CD14-positive monocyte (primary cell): ENCODE measurements around the gene STRIP1. TPM values are rescaled to one million over a fixed set of nuclear protein-coding genes. Genes with fewer than 3 reads are reported as not detected.

ENCODE experiments used
- DNase-seq, 3 donors: peaks; one replicate each; pipeline ENCODE4 v3.0.0-alpha.2; 2011 to 2022
- H2AFZ ChIP-seq: 2 replicates; pipeline ENCODE4 v1.6.0; 2012; ENCODE audit warnings: mild to moderate bottlenecking, low read depth, low read length, inconsistent platforms; ENCODE audit not compliant: insufficient read depth, poor library complexity, severe bottlenecking
- H3K27ac ChIP-seq, 2 donors: 1 replicate in 1 of 2; 2 replicates in 1 of 2; pipeline ENCODE4 v1.5.1; 2012 to 2013; ENCODE audit warnings: low read length in 2 of 2, control low read depth in 1 of 2, inconsistent platforms in 1 of 2, low read depth in 1 of 2, mild to moderate bottlenecking in 1 of 2
- H3K27me3 ChIP-seq, 2 donors: one replicate each; pipeline versions ENCODE4 v1.6.0 to v1.6.1; 2011 to 2013; ENCODE audit warnings: low read length in 2 of 2; ENCODE audit not compliant: control insufficient read depth in 2 of 2, insufficient read depth in 2 of 2
- H3K36me3 ChIP-seq, 2 donors: replicated peaks in 1 of 2; 1 replicate in 1 of 2; 2 replicates in 1 of 2; pipeline versions ENCODE4 v1.5.1 to v1.6.1; 2012 to 2013; ENCODE audit warnings: low read length in 2 of 2, control low read depth in 1 of 2, inconsistent platforms in 1 of 2, mild to moderate bottlenecking in 1 of 2; ENCODE audit not compliant: insufficient read depth in 2 of 2, control insufficient read depth in 1 of 2
- H3K4me1 ChIP-seq, 2 donors: 1 replicate in 1 of 2; 2 replicates in 1 of 2; pipeline versions ENCODE4 v1.5.1 to v1.6.1; 2012 to 2013; ENCODE audit warnings: low read length in 2 of 2, control low read depth in 1 of 2, inconsistent platforms in 1 of 2, mild to moderate bottlenecking in 1 of 2, moderate library complexity in 1 of 2; ENCODE audit not compliant: insufficient read depth in 2 of 2, control insufficient read depth in 1 of 2
- H3K4me2 ChIP-seq: replicated peaks from 2 replicates; pipeline ENCODE3; 2012; ENCODE audit warnings: low read length, moderate library complexity, mild to moderate bottlenecking; ENCODE audit not compliant: poor library complexity, severe bottlenecking; ENCODE audit errors: extremely low read depth
- H3K4me3 ChIP-seq, 3 experiments: fragments of 200-600 bp in 1 of 3; sonication (generic) in 1 of 3; replicated peaks in 1 of 3; 1 replicate in 2 of 3; 2 replicates in 1 of 3; pipeline ENCODE4 v1.5.1; 2011 to 2013; ENCODE audit warnings: low read length in 3 of 3, mild to moderate bottlenecking in 3 of 3, control low read depth in 2 of 3, low read depth in 2 of 3, inconsistent platforms in 1 of 3, moderate library complexity in 1 of 3
- H3K79me2 ChIP-seq: 2 replicates; pipeline ENCODE4 v1.6.0; 2012; ENCODE audit warnings: mild to moderate bottlenecking, control low read depth, inconsistent platforms, low read length, moderate library complexity; ENCODE audit not compliant: insufficient read depth
- H3K9ac ChIP-seq: 2 replicates; pipeline ENCODE4 v1.6.0; 2017; ENCODE audit warnings: low read length, mild to moderate bottlenecking; ENCODE audit not compliant: insufficient read depth, poor library complexity, severe bottlenecking
- H3K9me3 ChIP-seq, 2 donors: replicated peaks in 1 of 2; 1 replicate in 1 of 2; 2 replicates in 1 of 2; pipeline versions ENCODE4 v1.5.1 to v1.6.1; 2012 to 2013; ENCODE audit warnings: low read length in 2 of 2, control low read depth in 1 of 2; ENCODE audit not compliant: control insufficient read depth in 1 of 2, insufficient read depth in 1 of 2
- H4K20me1 ChIP-seq: 2 replicates; pipeline ENCODE4 v1.6.0; 2012; ENCODE audit warnings: mild to moderate bottlenecking, low read length, control low read depth, moderate library complexity; ENCODE audit not compliant: insufficient read depth
- H3K27ac Mint-ChIP-seq, 7 donors: one replicate each; pipeline ENCODE4 v1.8.0; 2020; ENCODE audit warnings: mild to moderate bottlenecking in 7 of 7, mixed read lengths in 7 of 7, moderate library complexity in 6 of 7, inconsistent platforms in 2 of 7
- H3K27me3 Mint-ChIP-seq, 3 donors: one replicate each; pipeline ENCODE4 v1.8.0; 2021 to 2022; ENCODE audit warnings: low read depth in 3 of 3, mild to moderate bottlenecking in 3 of 3, mixed read lengths in 3 of 3, moderate library complexity in 3 of 3, inconsistent platforms in 1 of 3
- H3K36me3 Mint-ChIP-seq, 2 donors: one replicate each; pipeline ENCODE4 v1.8.0; 2020; ENCODE audit warnings: mixed read lengths in 2 of 2, inconsistent platforms in 1 of 2, mild to moderate bottlenecking in 1 of 2
- H3K4me1 Mint-ChIP-seq: one replicate; pipeline ENCODE4 v1.8.0; 2020; ENCODE audit warnings: mild to moderate bottlenecking, mixed read lengths
- H3K4me3 Mint-ChIP-seq, 2 donors: one replicate each; pipeline ENCODE4 v1.8.0; 2020; ENCODE audit warnings: mild to moderate bottlenecking in 2 of 2, mixed read lengths in 2 of 2, moderate library complexity in 1 of 2
- H3K9me3 Mint-ChIP-seq, 7 donors: one replicate each; pipeline ENCODE4 v1.8.0; 2020 to 2022; ENCODE audit warnings: mixed read lengths in 7 of 7, mild to moderate bottlenecking in 6 of 7, moderate library complexity in 6 of 7, inconsistent platforms in 2 of 7
- CTCF ChIP-seq: fragments of 200-600 bp; IDR thresholded peaks from one replicate; pipeline ENCODE4 v1.8.0; 2022; ENCODE audit warnings: antibody characterized with exemption, mild to moderate bottlenecking
- WGBS: methylation state at CpG from one replicate; pipeline ENCODE4 v1.1.5; 2013; ENCODE audit warnings: missing lambda C conversion rate; ENCODE audit not compliant: insufficient coverage; 5-methylcytosine and 5-hydroxymethylcytosine counted together
- intact Hi-C, 2 donors: fragments of 100-400 bp; cut with micrococcal nuclease; formaldehyde crosslinking; loops; one replicate each; pipeline versions ENCODE4 v1.15.0 to v1.15.1; 2023
- polyA plus RNA-seq, 3 donors: library from polyadenylated mRNA; depleted of rRNA in 1 of 3; unstranded in 2 of 3; stranded (reverse) in 1 of 3; fragments of 300-500 nt in 2 of 3; fragments of >200 nt in 1 of 3; fragmentation: Illumina TruSeq in 2 of 3; gene quantifications; 1 replicate in 2 of 3; 2 replicates in 1 of 3; pipeline ENCODE4 v1.2.3, GENCODE V29; 2012 to 2021

Gene STRIP1
- polyA plus RNA-seq, 3 donors: 8.9 to 33.6 (median 11.0) TPM

DNA sequence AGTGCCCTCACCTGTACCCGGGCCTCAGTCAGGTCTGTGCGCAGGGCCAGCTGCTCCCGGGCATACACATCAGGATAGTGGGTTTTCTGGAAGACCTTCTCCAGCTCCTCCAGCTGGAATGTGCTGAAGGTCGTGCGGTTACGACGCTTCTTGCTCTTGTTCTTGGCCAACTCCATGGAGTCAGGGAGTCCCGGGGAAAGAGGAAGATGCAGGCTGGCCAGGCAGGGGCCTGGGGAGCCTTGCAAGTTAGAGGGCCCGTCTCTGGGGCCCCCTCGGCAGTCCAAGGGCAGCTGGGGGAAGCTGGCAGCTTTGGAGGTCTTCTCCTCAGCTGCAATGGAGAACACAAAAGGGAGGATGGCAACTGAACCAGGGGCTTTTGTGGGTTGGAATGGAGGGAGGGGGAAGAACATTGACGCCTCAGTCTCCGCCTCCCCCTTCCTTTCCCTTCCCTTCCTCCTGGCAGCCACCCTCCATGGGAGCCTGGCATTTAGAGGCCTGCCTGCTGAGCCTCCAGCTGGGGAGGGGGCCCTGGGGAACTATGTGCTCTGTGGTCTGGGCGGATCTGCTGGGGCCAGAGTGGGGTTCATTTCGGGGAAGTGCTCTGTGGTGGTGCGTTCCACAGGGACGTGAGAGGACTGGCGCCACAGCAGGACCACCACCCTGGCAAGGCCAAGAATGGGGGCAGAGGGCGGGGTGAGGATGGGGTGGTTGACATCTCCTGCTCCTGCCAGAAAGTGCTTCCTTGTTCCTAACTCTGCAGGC lies 30.3 kb downstream of the STRIP1 start:
- Mint-ChIP-seq H3K36me3 (peaks cover 13 to 27% of the 10 kb centered on the region in 2 donors), H3K27me3 (peaks cover 49 to 55% (median 54%) of the 10 kb centered on the region in 3 donors), H3K4me3 (no peak overlapping the region), H3K9me3 (peaks cover 0 to 12% (median 6%) of the 10 kb centered on the region in 7 donors), H3K4me1 (peaks cover 22% of the 10 kb centered on the region), H3K27ac (no peak overlapping the region)
- Histone ChIP-seq H3K9ac (no peak overlapping the region), H3K4me2 (no peak overlapping the region), H3K79me2 (no peaks in the 10 kb centered on the region), H3K4me1 (peaks cover 24 to 26% of the 10 kb centered on the region in 2 donors), H3K27me3 (peaks cover 26 to 45% of the 10 kb centered on the region in 2 donors), H2AFZ (no peak overlapping the region), H4K20me1 (peaks cover 5% of the 10 kb centered on the region), H3K9me3 (peaks cover 0 to 12% of the 10 kb centered on the region in 2 donors), H3K27ac (no peak overlapping the region), H3K36me3 (no peaks in the 10 kb centered on the region), H3K4me3 (no peak overlapping the region)
- TF ChIP-seq CTCF: no peak
- 59% methylated on average over 15 of the region's 18 CpGs for WGBS
- DNase-seq: no peak
- intact Hi-C loops: no loop called here

DNA sequence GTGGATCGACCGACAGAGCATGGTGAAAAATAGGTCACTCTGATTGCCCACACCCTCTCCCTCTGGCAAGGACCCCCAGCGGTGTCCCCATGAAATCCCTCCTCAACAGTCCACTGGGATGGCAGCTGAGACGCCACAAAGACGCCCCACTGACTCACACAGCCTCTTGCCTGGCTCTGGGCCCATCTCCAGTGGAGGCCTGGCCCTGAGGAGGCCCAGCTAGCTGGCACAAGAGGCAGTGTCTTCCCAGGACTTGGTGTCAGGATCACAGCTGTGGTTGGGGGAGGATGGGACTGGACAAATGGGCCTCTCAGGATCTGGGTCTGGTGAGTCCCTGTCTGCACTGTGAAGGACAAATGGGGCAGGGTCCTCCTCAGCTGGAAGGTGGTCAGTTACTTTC lies 31.4 kb downstream of the STRIP1 start:
- Mint-ChIP-seq H3K27ac (no peak overlapping the region), H3K4me1 (peaks cover 25% of the 10 kb centered on the region), H3K9me3 (peaks cover 0 to 13% (median 9%) of the 10 kb centered on the region in 7 donors), H3K36me3 (peaks cover 5 to 21% of the 10 kb centered on the region in 2 donors), H3K4me3 (no peak overlapping the region), H3K27me3 (peaks cover 53 to 65% (median 59%) of the 10 kb centered on the region in 3 donors)
- no peak overlapping the region for H3K9ac ChIP-seq
- no peak overlapping the region for H2AFZ ChIP-seq
- WGBS: 100% methylated on average over 5 of the region's 5 CpGs
- peaks cover 32 to 52% of the 10 kb centered on the region in 2 donors for H3K27me3 ChIP-seq
- peaks cover 27 to 32% of the 10 kb centered on the region in 2 donors for H3K4me1 ChIP-seq
- no peak for TF ChIP-seq CTCF
- H3K79me2 ChIP-seq: no peaks in the 10 kb centered on the region
- H4K20me1 ChIP-seq: no peaks in the 10 kb centered on the region
- H3K4me2 ChIP-seq: no peak overlapping the region
- no peak overlapping the region for H3K27ac ChIP-seq
- H3K4me3 ChIP-seq: no peak overlapping the region
- peaks cover 0 to 14% of the 10 kb centered on the region in 2 donors for H3K9me3 ChIP-seq
- intact Hi-C loops: no loop called here
- H3K36me3 ChIP-seq: no peaks in the 10 kb centered on the region
- DNase-seq: no peak
